ENCODE measurements around the gene PPFIBP2. TPM values are rescaled to one million over a fixed set of nuclear protein-coding genes. Genes with fewer than 3 reads are reported as not detected.

PPFIBP2 gene
- total RNA-seq, 1 donor from 2014 or later = 1.8 TPM

DNA sequence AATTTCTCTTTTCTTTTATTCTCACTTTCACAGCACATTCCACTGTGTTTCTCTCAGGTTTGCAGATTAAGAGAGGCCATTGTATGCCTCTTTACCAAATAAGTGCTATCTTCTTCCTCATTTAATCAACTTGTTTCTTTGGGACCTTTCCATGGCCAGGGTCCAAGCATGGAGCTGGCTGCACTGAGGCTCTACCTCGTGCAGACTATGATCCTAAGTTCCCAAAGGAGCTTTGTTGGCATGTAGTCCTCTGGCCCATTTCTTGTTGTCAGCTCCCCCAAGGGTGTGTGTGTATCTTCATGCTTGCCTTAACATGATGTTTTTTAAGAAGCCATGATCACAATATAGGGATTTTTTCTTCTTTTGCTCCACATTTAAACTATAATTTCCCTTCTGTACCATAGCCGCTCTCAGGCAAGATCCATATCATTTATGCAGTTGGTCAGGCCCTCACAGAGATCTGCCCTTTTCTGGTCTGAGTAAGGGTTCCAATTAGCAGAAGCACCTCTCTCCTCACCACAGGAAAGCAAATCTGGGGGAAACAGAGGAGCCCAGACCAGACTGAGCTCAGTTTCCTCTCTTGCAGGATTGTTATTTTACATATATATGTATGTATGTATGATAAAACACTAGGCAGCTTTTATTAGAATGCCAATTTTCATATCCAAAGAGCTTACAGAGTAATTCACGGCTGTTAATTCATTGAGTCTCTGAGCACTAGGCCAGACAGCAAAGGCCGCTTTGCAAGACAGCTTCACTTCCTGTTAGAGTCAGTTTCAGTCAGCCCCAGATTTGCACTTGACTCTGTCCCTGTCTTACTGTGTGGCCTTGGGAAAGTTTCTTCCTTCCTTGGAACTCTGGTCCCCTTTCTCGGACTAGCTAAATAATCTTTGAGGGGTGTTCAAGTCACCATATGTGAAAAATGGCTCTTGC, 125.2 kb downstream of the PPFIBP2 start:
- Mint-ChIP-seq H3K27me3 (ENCODE audit: low read depth, unreplicated experiment) (peaks cover 33% of the 10 kb centered on the region), H3K4me3 (ENCODE audit: unreplicated experiment) (no peak overlapping the region), H3K4me1 (ENCODE audit: low read depth, unreplicated experiment) (no peaks in the 10 kb centered on the region), H3K36me3 (ENCODE audit: low read depth, unreplicated experiment) (peaks cover 2% of the 10 kb centered on the region), H3K9me3 (ENCODE audit: unreplicated experiment) (peaks cover 2% of the 10 kb centered on the region), H3K27ac (ENCODE audit: unreplicated experiment) (no peak overlapping the region)
- FAIRE-seq = no peak
- H3K36me3 ChIP-seq (ENCODE audit: insufficient read depth, low read length) = no peaks in the 10 kb centered on the region
- H3K4me3 ChIP-seq (ENCODE audit: insufficient read depth, low read depth, low read length) = no peak overlapping the region
- H4K20me1 ChIP-seq (ENCODE audit: insufficient read depth, low read length) = no peaks in the 10 kb centered on the region
- H2AFZ ChIP-seq (ENCODE audit: low read depth, low read length) = no peak overlapping the region
- DNase-seq (ENCODE audit: low read depth) = no peak
- TF ChIP-seq, protein P1, sequence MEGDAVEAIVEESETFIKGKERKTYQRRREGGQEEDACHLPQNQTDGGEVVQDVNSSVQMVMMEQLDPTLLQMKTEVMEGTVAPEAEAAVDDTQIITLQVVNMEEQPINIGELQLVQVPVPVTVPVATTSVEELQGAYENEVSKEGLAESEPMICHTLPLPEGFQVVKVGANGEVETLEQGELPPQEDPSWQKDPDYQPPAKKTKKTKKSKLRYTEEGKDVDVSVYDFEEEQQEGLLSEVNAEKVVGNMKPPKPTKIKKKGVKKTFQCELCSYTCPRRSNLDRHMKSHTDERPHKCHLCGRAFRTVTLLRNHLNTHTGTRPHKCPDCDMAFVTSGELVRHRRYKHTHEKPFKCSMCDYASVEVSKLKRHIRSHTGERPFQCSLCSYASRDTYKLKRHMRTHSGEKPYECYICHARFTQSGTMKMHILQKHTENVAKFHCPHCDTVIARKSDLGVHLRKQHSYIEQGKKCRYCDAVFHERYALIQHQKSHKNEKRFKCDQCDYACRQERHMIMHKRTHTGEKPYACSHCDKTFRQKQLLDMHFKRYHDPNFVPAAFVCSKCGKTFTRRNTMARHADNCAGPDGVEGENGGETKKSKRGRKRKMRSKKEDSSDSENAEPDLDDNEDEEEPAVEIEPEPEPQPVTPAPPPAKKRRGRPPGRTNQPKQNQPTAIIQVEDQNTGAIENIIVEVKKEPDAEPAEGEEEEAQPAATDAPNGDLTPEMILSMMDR (IDR thresholded peaks at IDR 0.05; ENCODE audit: insufficient read depth, low read depth, low read length) = no peak
- TF ChIP-seq EZH2 (IDR thresholded peaks at IDR 0.05; ENCODE audit: insufficient read depth, low read length) = no peak
- no peak overlapping the region for H3K27ac ChIP-seq (ENCODE audit: low read depth, low read length)
- no peaks in the 10 kb centered on the region for H3K79me2 ChIP-seq (ENCODE audit: insufficient read depth, low read length)
- H3K9ac ChIP-seq (ENCODE audit: low read length) = no peak overlapping the region
- H3K4me1 ChIP-seq (ENCODE audit: insufficient read depth, low read length) = peaks cover 3% of the 10 kb centered on the region
- no peaks in the 10 kb centered on the region for H3K9me3 ChIP-seq (ENCODE audit: insufficient read depth, low read depth, low read length)
- H3K4me2 ChIP-seq (ENCODE audit: low read length) = no peak overlapping the region
- H3K27me3 ChIP-seq (ENCODE audit: insufficient read depth, low read length) = no peaks in the 10 kb centered on the region

DNA sequence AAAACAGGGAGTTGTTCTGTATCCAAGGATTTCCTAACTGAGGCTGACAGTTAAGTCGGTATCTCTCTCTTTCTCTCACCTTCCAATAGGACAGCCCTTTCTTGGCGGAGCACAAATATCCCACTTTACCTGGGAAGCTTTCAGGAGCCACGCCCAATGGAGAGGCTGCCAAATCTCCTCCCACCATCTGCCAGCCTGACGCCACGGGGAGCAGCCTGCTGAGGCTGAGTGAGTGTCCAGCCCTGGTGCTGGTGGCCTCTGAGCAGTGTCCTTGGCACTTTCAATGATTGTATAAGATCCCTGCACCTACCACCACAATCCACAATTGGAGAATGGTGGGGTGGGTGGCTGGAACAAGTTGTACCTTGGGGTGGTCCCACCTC, 125.8 kb downstream of the PPFIBP2 start:
- H3K36me3 Mint-ChIP-seq (ENCODE audit: low read depth, unreplicated experiment) = peaks cover 1% of the 10 kb centered on the region
- no peak for FAIRE-seq

More for the DNA sequence above, 125.8 kb downstream of the PPFIBP2 start:
- Mint-ChIP-seq H3K9me3 (ENCODE audit: unreplicated experiment) (peaks cover 2% of the 10 kb centered on the region), H3K4me1 (ENCODE audit: low read depth, unreplicated experiment) (no peaks in the 10 kb centered on the region), H3K4me3 (ENCODE audit: unreplicated experiment) (no peak overlapping the region), H3K27ac (ENCODE audit: unreplicated experiment) (no peak overlapping the region), H3K27me3 (ENCODE audit: low read depth, unreplicated experiment) (peaks cover 30% of the 10 kb centered on the region)
- H3K4me2 ChIP-seq (ENCODE audit: low read length) = no peak overlapping the region
- no peak overlapping the region for H3K27ac ChIP-seq (ENCODE audit: low read depth, low read length)
- H3K27me3 ChIP-seq (ENCODE audit: insufficient read depth, low read length) = no peaks in the 10 kb centered on the region
- no peak for DNase-seq (ENCODE audit: low read depth)
- no peak overlapping the region for H2AFZ ChIP-seq (ENCODE audit: low read depth, low read length)
- no peak overlapping the region for H3K9ac ChIP-seq (ENCODE audit: low read length)
- no peaks in the 10 kb centered on the region for H4K20me1 ChIP-seq (ENCODE audit: insufficient read depth, low read length)
- TF ChIP-seq EZH2 (IDR thresholded peaks at IDR 0.05; ENCODE audit: insufficient read depth, low read length) = no peak
- TF ChIP-seq, protein P1 (IDR thresholded peaks at IDR 0.05; ENCODE audit: insufficient read depth, low read depth, low read length) = no peak
- H3K9me3 ChIP-seq (ENCODE audit: insufficient read depth, low read depth, low read length) = no peaks in the 10 kb centered on the region
- peaks cover 3% of the 10 kb centered on the region for H3K4me1 ChIP-seq (ENCODE audit: insufficient read depth, low read length)
- H3K79me2 ChIP-seq (ENCODE audit: insufficient read depth, low read length) = no peaks in the 10 kb centered on the region
- H3K36me3 ChIP-seq (ENCODE audit: insufficient read depth, low read length) = no peaks in the 10 kb centered on the region
- H3K4me3 ChIP-seq (ENCODE audit: insufficient read depth, low read depth, low read length) = no peak overlapping the region
